CD4-positive, CD25-positive, alpha-beta regulatory T cell (primary cell): ENCODE measurements around the gene ZNF500. TPM values are rescaled to one million over a fixed set of nuclear protein-coding genes. Genes with fewer than 3 reads are reported as not detected.
"Not testable (repeated sequence)": the region's sequence is repeated elsewhere in the genome, so short reads cannot be mapped to it uniquely, and the experiment has no call there.

Experiments
- ATAC-seq, 2 donors: fragments of 150-1000 bp; cut with Tn5 transposase; one replicate each; pipeline ENCODE4 v1.10.0; 2021; ENCODE audit warnings: low read depth in 2 of 2, moderate number of reproducible peaks in 2 of 2, moderate library complexity in 1 of 2
- DNase-seq, 3 donors: peaks; one replicate each; pipeline versions ENCODE4 v3.0.0 to v3.0.0-alpha.2; 2012 to 2022; ENCODE audit warnings: mixed read lengths in 1 of 3
- H3K27ac ChIP-seq: one replicate; pipeline ENCODE4 v1.7.0; 2013; ENCODE audit warnings: mild to moderate bottlenecking, low read length; ENCODE audit not compliant: insufficient read depth, poor library complexity, severe bottlenecking
- H3K27me3 ChIP-seq: one replicate; pipeline ENCODE4 v1.7.0; 2013; ENCODE audit warnings: low read length; ENCODE audit not compliant: control insufficient read depth, insufficient read depth
- H3K36me3 ChIP-seq: one replicate; pipeline ENCODE4 v1.7.0; 2013; ENCODE audit warnings: mild to moderate bottlenecking, low read length, moderate library complexity; ENCODE audit not compliant: control insufficient read depth, insufficient read depth
- H3K4me1 ChIP-seq: 2 replicates; pipeline ENCODE4 v1.7.0; 2013; ENCODE audit warnings: mild to moderate bottlenecking, low read length; ENCODE audit not compliant: insufficient read depth, control insufficient read depth, poor library complexity, severe bottlenecking
- H3K4me3 ChIP-seq: one replicate; pipeline ENCODE4 v1.7.0; 2013; ENCODE audit warnings: low read depth, mild to moderate bottlenecking, low read length, moderate library complexity
- H3K9me3 ChIP-seq, 2 experiments: 1 replicate in 1 of 2; 2 replicates in 1 of 2; pipeline ENCODE4 v1.7.0; 2013; ENCODE audit warnings: low read length in 2 of 2, mild to moderate bottlenecking in 1 of 2, moderate library complexity in 1 of 2; ENCODE audit not compliant: control insufficient read depth in 2 of 2
- H3K27ac Mint-ChIP-seq, 3 donors: one replicate each; pipeline ENCODE4 v1.8.0; 2020 to 2022; ENCODE audit warnings: mild to moderate bottlenecking in 3 of 3, mixed read lengths in 3 of 3, moderate library complexity in 2 of 3
- H3K27me3 Mint-ChIP-seq: one replicate; pipeline ENCODE4 v1.8.0; 2022; ENCODE audit warnings: mild to moderate bottlenecking, mixed read lengths
- H3K36me3 Mint-ChIP-seq: one replicate; pipeline ENCODE4 v1.8.0; 2020; ENCODE audit warnings: mixed read lengths
- H3K4me1 Mint-ChIP-seq, 4 donors: one replicate each; pipeline ENCODE4 v1.8.0; 2020 to 2022; ENCODE audit warnings: mixed read lengths in 4 of 4, mild to moderate bottlenecking in 1 of 4
- H3K4me3 Mint-ChIP-seq, 4 donors: one replicate each; pipeline ENCODE4 v1.8.0; 2020 to 2022; ENCODE audit warnings: mild to moderate bottlenecking in 4 of 4, mixed read lengths in 4 of 4, moderate library complexity in 3 of 4
- H3K9me3 Mint-ChIP-seq, 7 donors: one replicate each; pipeline ENCODE4 v1.8.0; 2020 to 2022; ENCODE audit warnings: mixed read lengths in 7 of 7, mild to moderate bottlenecking in 3 of 7, moderate library complexity in 2 of 7
- polyA plus RNA-seq, 4 donors: library from polyadenylated mRNA; unstranded; fragments of 300-500 nt; fragmentation: Illumina TruSeq; gene quantifications; one replicate each; pipeline ENCODE4 v1.2.3, GENCODE V29; 2021
- total RNA-seq: library from RNA; stranded (reverse); gene quantifications from one replicate; pipeline ENCODE4 v1.2.3, GENCODE V29; 2022

ZNF500 gene
- total and polyA plus RNA-seq, 5 donors from 2014 or later: 4.5 to 16.9 (median 12.3) TPM

DNA sequence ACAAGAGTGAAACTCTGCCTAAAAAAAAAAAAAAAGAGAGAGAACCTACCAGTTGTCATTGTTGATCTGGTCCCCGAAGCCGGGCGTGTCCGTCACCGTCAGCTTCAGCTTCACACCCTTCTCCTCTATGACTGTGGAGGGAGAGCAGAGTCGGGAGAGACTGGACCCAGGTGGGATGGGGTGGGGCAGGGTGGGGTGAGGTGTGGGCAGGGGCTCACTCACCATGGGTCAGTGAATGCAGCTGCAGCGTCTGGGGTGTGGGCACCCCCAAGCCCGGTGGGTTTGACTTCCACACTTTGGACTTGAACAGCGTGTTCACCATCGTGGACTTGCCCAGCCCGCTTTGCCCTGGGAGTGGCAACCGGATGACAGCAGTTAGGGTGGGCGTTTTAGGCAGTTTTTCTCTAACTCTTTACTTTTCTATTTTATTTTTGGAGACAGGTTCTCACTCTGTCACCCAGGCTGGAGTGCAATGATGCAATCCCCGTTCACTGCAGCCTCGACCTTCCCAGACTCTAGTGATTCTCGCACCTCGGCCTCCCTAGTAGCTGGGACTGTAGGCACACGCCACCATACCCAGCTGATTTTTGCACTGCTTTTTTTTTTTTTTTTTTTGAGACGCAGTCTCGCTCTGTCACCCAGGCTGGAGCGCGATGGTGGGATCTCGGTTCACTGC, 18.9 kb upstream of the ZNF500 start:
- no peak overlapping the region for H3K27ac ChIP-seq
- Mint-ChIP-seq H3K4me3 (no peak overlapping the region), H3K9me3 (no peaks in the 10 kb centered on the region), H3K4me1 (no peaks in the 10 kb centered on the region), H3K27ac (no peak overlapping the region), H3K27me3 (no peaks in the 10 kb centered on the region), H3K36me3 (no peaks in the 10 kb centered on the region)
- no peak for DNase-seq
- no peaks in the 10 kb centered on the region for H3K9me3 ChIP-seq
- H3K27me3 ChIP-seq: no peaks in the 10 kb centered on the region
- H3K36me3 ChIP-seq: no peaks in the 10 kb centered on the region
- ATAC-seq: no peak
- H3K4me3 ChIP-seq: no peak overlapping the region
- H3K4me1 ChIP-seq: no peaks in the 10 kb centered on the region

DNA sequence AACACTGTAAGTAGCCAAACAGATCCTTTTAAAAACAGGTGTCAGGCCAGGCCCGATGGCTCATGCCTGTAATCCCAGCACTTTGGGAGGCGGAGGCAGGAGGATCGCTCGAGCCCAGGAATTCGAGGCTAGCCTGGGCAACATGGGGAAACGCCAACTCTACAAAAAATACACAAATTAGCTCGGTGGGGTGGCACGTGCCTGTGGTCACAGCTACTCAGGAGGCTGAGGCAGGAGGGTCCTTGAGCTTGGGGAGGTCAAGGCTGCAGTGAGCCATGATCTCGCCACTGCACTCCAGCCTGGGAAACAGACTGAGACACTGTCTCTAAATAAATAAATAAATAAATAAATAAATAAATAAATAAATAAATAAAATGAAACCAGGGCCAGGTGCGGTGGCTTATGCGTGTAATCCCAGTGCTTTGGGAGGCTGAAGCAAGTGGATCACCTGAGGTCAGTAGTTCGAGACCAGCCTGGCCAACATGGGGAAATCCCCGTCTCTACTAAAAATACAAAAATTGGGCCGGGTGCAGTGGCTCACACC, 17.6 kb upstream of the ZNF500 start:
- H3K27ac ChIP-seq, H3K9me3 Mint-ChIP-seq, H3K27ac Mint-ChIP-seq, H3K27me3 ChIP-seq, H3K4me3 Mint-ChIP-seq, H3K27me3 Mint-ChIP-seq, DNase-seq, H3K4me3 ChIP-seq, H3K4me1 Mint-ChIP-seq, ATAC-seq, H3K4me1 ChIP-seq, H3K36me3 ChIP-seq, H3K36me3 Mint-ChIP-seq, H3K9me3 ChIP-seq: not testable (repeated sequence)

DNA sequence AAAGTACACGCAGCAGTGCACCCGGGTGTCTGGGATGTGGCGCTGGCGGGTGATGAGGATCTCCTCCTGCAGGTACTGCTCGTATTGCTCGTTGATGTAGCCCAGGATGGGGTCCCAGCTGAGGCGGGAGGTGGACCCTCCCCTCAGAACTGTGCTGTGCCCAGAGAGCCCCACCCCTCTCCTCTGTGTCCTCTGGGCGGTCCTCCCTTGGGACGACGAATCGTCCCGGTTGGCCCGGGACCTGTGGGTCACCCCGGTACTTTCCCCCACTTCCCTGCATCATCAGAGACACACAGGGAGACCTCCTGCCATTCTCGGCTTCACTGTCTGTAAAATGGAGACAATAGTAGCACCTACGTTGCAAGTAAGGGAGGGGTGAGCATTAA, 17.0 kb upstream of the ZNF500 start:
- H3K27ac Mint-ChIP-seq: no peak overlapping the region

DNA sequence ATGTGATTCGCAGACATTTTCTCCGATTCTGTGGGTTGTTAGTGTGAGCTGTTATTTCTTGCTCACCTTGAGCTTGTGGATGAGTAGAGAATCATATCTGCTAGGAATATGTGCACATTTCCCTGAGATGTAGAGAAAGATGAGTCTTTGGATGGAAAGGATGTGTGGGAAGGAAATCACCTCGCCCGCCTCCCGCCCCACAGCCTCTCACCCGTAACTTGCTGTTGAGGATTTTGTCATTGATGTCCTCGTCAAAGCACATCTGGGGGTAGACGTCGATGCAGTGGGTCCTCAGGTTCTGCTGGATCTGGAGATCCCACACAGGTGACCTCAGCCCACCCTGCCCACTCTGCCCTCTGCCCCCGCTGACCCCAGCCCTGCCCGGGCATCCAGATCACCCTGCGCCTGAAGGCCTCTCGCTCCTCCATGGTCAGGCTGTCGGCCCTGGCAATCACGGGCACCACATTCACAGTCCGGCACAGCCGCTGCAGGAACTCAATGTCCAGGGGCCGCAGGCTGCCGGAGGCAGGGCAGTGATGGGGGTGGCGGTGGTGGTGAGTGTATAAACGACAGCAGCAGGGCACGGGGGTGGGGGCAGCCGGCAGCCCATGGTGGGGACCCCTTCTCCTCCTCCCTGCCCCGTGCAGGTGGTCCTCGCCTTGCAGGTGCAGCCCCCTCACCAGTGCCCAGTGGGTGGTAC, 16.4 kb upstream of the ZNF500 start:
- no peak for ATAC-seq
- Mint-ChIP-seq H3K4me1 (no peaks in the 10 kb centered on the region), H3K27ac (no peak overlapping the region)

More for the DNA sequence above, 17.0 kb upstream of the ZNF500 start:
- Histone ChIP-seq H3K9me3 (no peaks in the 10 kb centered on the region), H3K27me3 (no peaks in the 10 kb centered on the region), H3K4me3 (no peak overlapping the region), H3K27ac (no peak overlapping the region), H3K4me1 (no peaks in the 10 kb centered on the region), H3K36me3 (no peaks in the 10 kb centered on the region)
- Mint-ChIP-seq H3K9me3 (no peaks in the 10 kb centered on the region), H3K4me3 (no peak overlapping the region), H3K36me3 (no peaks in the 10 kb centered on the region), H3K4me1 (no peaks in the 10 kb centered on the region), H3K27me3 (peaks cover 5% of the 10 kb centered on the region)
- ATAC-seq: no peak
- DNase-seq: no peak

DNA sequence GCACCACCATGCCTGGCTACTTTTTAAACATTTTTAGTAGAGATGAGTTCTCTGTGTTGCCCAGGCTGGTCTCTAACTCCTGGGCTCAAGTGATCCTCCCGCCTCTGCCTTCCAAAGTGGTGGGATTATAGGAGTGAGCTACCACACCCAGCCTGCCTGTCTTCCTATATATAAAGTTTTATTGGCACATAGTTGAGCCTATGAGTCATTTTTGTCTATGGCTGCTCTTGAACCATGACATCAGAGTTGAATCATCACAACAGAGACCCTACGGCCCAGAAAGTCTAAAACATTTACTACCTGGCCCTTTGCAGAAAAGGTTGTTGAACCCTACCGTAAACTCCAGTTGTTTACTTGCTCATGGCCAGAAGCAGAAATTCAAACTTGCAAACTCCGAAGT, 13.3 kb upstream of the ZNF500 start:
- no peaks in the 10 kb centered on the region for H3K4me1 ChIP-seq
- ATAC-seq: no peak
- no peaks in the 10 kb centered on the region for H3K36me3 Mint-ChIP-seq
- no peaks in the 10 kb centered on the region for H3K9me3 Mint-ChIP-seq
- H3K27me3 Mint-ChIP-seq: peaks cover 5% of the 10 kb centered on the region
- no peaks in the 10 kb centered on the region for H3K9me3 ChIP-seq
- no peaks in the 10 kb centered on the region for H3K36me3 ChIP-seq
- DNase-seq: no peak
- no peaks in the 10 kb centered on the region for H3K4me1 Mint-ChIP-seq
- no peaks in the 10 kb centered on the region for H3K27me3 ChIP-seq
- no peak overlapping the region for H3K4me3 ChIP-seq
- H3K27ac Mint-ChIP-seq: no peak overlapping the region
- H3K4me3 Mint-ChIP-seq: no peak overlapping the region
- H3K27ac ChIP-seq: no peak overlapping the region

More for the DNA sequence above, 16.4 kb upstream of the ZNF500 start:
- no peak for DNase-seq
- H3K9me3 Mint-ChIP-seq: no peaks in the 10 kb centered on the region
- Histone ChIP-seq H3K27me3 (no peaks in the 10 kb centered on the region), H3K9me3 (no peaks in the 10 kb centered on the region), H3K4me3 (no peak overlapping the region), H3K4me1 (no peaks in the 10 kb centered on the region), H3K36me3 (no peaks in the 10 kb centered on the region), H3K27ac (no peak overlapping the region)
- no peaks in the 10 kb centered on the region for H3K36me3 Mint-ChIP-seq
- H3K27me3 Mint-ChIP-seq: peaks cover 5% of the 10 kb centered on the region
- no peak overlapping the region for H3K4me3 Mint-ChIP-seq

DNA sequence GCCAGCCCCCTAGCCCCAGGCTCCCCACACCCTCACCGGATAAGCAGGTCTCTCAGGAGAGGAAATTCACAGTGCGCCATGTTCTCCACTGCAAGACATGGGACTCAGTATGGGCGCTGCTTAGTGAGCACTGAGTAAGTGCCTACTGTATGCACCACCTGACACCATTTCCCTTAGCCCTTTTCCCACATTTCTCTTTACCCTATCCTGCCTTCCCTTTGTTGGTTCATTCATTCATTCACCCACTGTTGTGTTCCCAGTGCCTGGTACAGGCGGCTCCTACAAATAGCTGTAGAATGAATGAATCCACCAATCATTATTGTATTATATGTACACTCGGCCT, 11.1 kb upstream of the ZNF500 start:
- ATAC-seq (no peak), DNase-seq (no peak)
- Mint-ChIP-seq H3K9me3 (no peaks in the 10 kb centered on the region), H3K4me3 (peak overlapping the region in 1 of 4 donors; percentile 12), H3K36me3 (no peaks in the 10 kb centered on the region), H3K27ac (no peak overlapping the region), H3K4me1 (peaks cover 0 to 3% (median 1%) of the 10 kb centered on the region in 4 donors), H3K27me3 (peaks cover 5% of the 10 kb centered on the region)
- H3K9me3 ChIP-seq: no peaks in the 10 kb centered on the region
- no peaks in the 10 kb centered on the region for H3K36me3 ChIP-seq
- no peaks in the 10 kb centered on the region for H3K27me3 ChIP-seq
- H3K4me3 ChIP-seq: no peak overlapping the region
- no peaks in the 10 kb centered on the region for H3K4me1 ChIP-seq
- H3K27ac ChIP-seq: no peak overlapping the region

DNA sequence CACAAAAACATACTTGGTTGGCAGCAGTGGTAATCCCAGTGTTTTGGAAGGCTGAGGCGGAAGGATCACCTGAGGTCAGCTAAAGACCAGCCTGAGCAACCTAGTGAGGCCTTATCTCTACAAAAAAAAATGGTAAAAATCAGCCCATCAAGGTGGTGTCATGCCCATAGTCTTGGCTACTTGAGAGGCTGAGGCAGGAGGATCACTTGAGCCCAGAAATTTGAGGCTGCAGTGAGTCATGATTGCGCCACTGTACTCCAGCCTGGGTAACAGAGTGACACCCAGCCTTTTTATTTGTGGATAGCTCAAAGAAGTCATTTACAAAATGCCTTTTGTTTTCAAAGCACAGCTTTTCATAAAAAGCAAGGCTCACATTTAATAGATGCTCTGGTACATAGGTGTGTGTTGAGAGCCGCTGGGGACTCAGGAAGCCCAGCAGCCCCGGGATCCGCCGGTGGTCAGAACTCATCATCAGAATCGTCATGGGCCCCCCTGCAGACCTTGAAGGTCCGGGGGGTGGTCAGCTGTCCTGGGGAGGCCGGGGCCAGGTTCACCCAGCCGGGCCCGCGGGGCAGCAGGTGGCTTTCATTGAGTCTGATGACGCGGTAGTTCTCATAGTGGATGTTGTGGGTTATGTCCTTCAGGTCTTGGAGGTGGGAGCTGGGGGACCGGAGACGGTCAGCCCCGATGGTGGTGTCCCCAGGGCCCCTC, 10.5 kb upstream of the ZNF500 start:
- H3K9me3 ChIP-seq: no peaks in the 10 kb centered on the region
- no peak overlapping the region for H3K4me3 ChIP-seq
- Mint-ChIP-seq H3K36me3 (no peaks in the 10 kb centered on the region), H3K4me1 (peaks cover 0 to 3% (median 1%) of the 10 kb centered on the region in 4 donors), H3K9me3 (no peaks in the 10 kb centered on the region), H3K27me3 (peaks cover 5% of the 10 kb centered on the region), H3K4me3 (peak overlapping the region in 1 of 4 donors; percentile 12), H3K27ac (no peak overlapping the region)
- no peaks in the 10 kb centered on the region for H3K36me3 ChIP-seq
- ATAC-seq: no peak
- no peaks in the 10 kb centered on the region for H3K4me1 ChIP-seq
- no peak for DNase-seq
- H3K27me3 ChIP-seq: no peaks in the 10 kb centered on the region
- no peak overlapping the region for H3K27ac ChIP-seq
